SK-N-SH (cell line): Measurements from ENCODE around the gene GSG1L. TPM values are rescaled to one million over a fixed set of nuclear protein-coding genes. Genes with fewer than 3 reads are reported as not detected.

Experiments used
- CTCF ChIA-PET: fragments of 300-600, 350-600 bp; formaldehyde crosslinking; extraction: SDS; loops from one replicate; lab custom pipeline; 2021; lab: Yijun Ruan, JAX
- POLR2A ChIA-PET: fragments of 350-600 bp; sonication (Branson Sonifier 250); formaldehyde crosslinking; extraction: SDS; loops from one replicate; lab custom pipeline; 2020; ENCODE audit warnings: antibody characterized with exemption, inconsistent platforms; lab: Yijun Ruan, JAX
- DNase-seq: peaks from one replicate; pipeline ENCODE4 v3.0.0; 2012
- H2AFZ ChIP-seq: fragments of 200-600 bp; sonication (generic); 2 replicates; pipeline ENCODE4 v1.8.1; 2016; ENCODE audit warnings: antibody characterized with exemption, mild to moderate bottlenecking, low read depth
- H3F3A ChIP-seq: fragments of 200-600 bp; sonication (generic); replicated peaks from 2 replicates; pipeline ENCODE3; 2016; ENCODE audit warnings: antibody characterized with exemption, mild to moderate bottlenecking; ENCODE audit not compliant: insufficient read depth
- H3K27ac ChIP-seq, 2 experiments: fragments of 200-500 bp in 1 of 2; fragments of 200-600 bp in 1 of 2; sonication (Bioruptor generic) in 1 of 2; sonication (generic), shearing (Covaris generic) in 1 of 2; 2 replicates each; pipeline versions ENCODE4 v1.5.1 to v1.6.1; 2014 to 2016; ENCODE audit warnings: low read depth in 2 of 2, inconsistent platforms in 1 of 2, low read length in 1 of 2, mild to moderate bottlenecking in 1 of 2, mixed read lengths in 1 of 2
- H3K27me3 ChIP-seq: fragments of 200-600 bp; sonication (generic), shearing (Covaris generic); 2 replicates; pipeline ENCODE4 v1.6.1; 2016; ENCODE audit warnings: mixed run types; ENCODE audit not compliant: insufficient read depth
- H3K36me3 ChIP-seq, 2 experiments: fragments of 200-500 bp in 1 of 2; fragments of 200-600 bp in 1 of 2; sonication (Bioruptor generic) in 1 of 2; sonication (generic) in 1 of 2; replicated peaks in 1 of 2; 2 replicates each; pipeline versions ENCODE3 to v1.5.1; 2014 to 2016; ENCODE audit warnings: low read length in 1 of 2, mild to moderate bottlenecking in 1 of 2; ENCODE audit not compliant: insufficient read depth in 2 of 2, control insufficient read depth in 1 of 2
- H3K4me1 ChIP-seq, 2 experiments: fragments of 200-500 bp in 1 of 2; fragments of 200-600 bp in 1 of 2; sonication (Bioruptor generic) in 1 of 2; sonication (generic), shearing (Covaris generic) in 1 of 2; 2 replicates each; pipeline versions ENCODE4 v1.5.1 to v1.6.1; 2014 to 2016; ENCODE audit warnings: low read depth in 1 of 2, low read length in 1 of 2, mixed run types in 1 of 2; ENCODE audit not compliant: insufficient read depth in 2 of 2, control insufficient read depth in 1 of 2
- H3K4me2 ChIP-seq: fragments of 200-600 bp; sonication (generic), shearing (Covaris generic); 2 replicates; pipeline ENCODE4 v1.6.1; 2017; ENCODE audit warnings: mixed run types
- H3K4me3 ChIP-seq, 2 experiments: fragments of 200-500 bp in 1 of 2; fragments of 200-600 bp in 1 of 2; sonication (Bioruptor generic) in 1 of 2; sonication (generic), shearing (Covaris generic) in 1 of 2; 2 replicates each; pipeline versions ENCODE4 v1.5.1 to v1.8.1; 2014 to 2016; ENCODE audit warnings: low read depth in 2 of 2, inconsistent platforms in 1 of 2, low read length in 1 of 2, mild to moderate bottlenecking in 1 of 2, mixed read lengths in 1 of 2, moderate library complexity in 1 of 2
- H3K79me2 ChIP-seq: fragments of 200-600 bp; sonication (generic); 2 replicates; pipeline ENCODE4 v1.8.1; 2017; ENCODE audit warnings: mild to moderate bottlenecking; ENCODE audit not compliant: insufficient read depth
- H3K9ac ChIP-seq: fragments of 200-600 bp; sonication (generic); 2 replicates; pipeline ENCODE4 v1.6.1; 2017; ENCODE audit warnings: mixed run types
- H3K9me2 ChIP-seq: fragments of 200-600 bp; sonication (generic); 2 replicates; pipeline ENCODE4 v1.6.1; 2017; ENCODE audit warnings: mixed run types
- H3K9me3 ChIP-seq: fragments of 200-600 bp; sonication (generic); 2 replicates; pipeline ENCODE4 v1.6.1; 2017; ENCODE audit warnings: mixed run types, mild to moderate bottlenecking, moderate library complexity
- H4K20me1 ChIP-seq: fragments of 200-600 bp; sonication (generic); 2 replicates; pipeline ENCODE4 v1.6.1; 2017; ENCODE audit warnings: mild to moderate bottlenecking, mixed run types; ENCODE audit not compliant: insufficient read depth
- ELF1 ChIP-seq: IDR thresholded peaks from 2 replicates; pipeline ENCODE4 v1.4.0; 2012
- EZH2phosphoT487 ChIP-seq: fragments of 200-600 bp; sonication (generic); IDR thresholded peaks from 2 replicates; pipeline ENCODE4 v1.6.1; 2017; ENCODE audit warnings: low read depth, mixed run types, mild to moderate bottlenecking, antibody characterized with exemption, moderate library complexity, borderline replicate concordance
- FOSL2 ChIP-seq: IDR thresholded peaks from 2 replicates; pipeline ENCODE4 v1.4.0; 2012; ENCODE audit warnings: low read depth, mild to moderate bottlenecking, moderate library complexity, borderline replicate concordance
- FOXM1 ChIP-seq: IDR thresholded peaks from 2 replicates; pipeline ENCODE4 v1.4.0; 2012; ENCODE audit warnings: low read depth, mild to moderate bottlenecking
- GABPA ChIP-seq: IDR thresholded peaks from 2 replicates; pipeline ENCODE4 v1.4.0; 2012; ENCODE audit warnings: low read depth, mild to moderate bottlenecking
- IRF3 ChIP-seq: fragments of 150-350 bp; IDR thresholded peaks from 2 replicates; pipeline ENCODE4 v1.6.1; 2016; ENCODE audit warnings: mild to moderate bottlenecking, low read depth, low read length
- JUND ChIP-seq: IDR thresholded peaks from 2 replicates; pipeline ENCODE4 v1.4.0; 2012
- MAX ChIP-seq: IDR thresholded peaks from 2 replicates; pipeline ENCODE4 v1.4.0; 2012; ENCODE audit warnings: low read depth
- MEF2A ChIP-seq: IDR thresholded peaks from 2 replicates; pipeline ENCODE4 v1.4.0; 2012; ENCODE audit warnings: low read depth, borderline replicate concordance
- RAD21 ChIP-seq: IDR thresholded peaks from 2 replicates; pipeline ENCODE4 v1.6.1; 2012; ENCODE audit warnings: mild to moderate bottlenecking, low read length
- RCOR1 ChIP-seq: fragments of 150-350 bp; IDR thresholded peaks from 2 replicates; pipeline ENCODE4 v1.6.1; 2017; ENCODE audit warnings: antibody characterized with exemption, low read length
- RFX5 ChIP-seq: IDR thresholded peaks from 2 replicates; pipeline ENCODE4 v1.6.1; 2012; ENCODE audit warnings: mild to moderate bottlenecking, improper control_type of control experiment, low read length
- SIN3A ChIP-seq: IDR thresholded peaks from 2 replicates; pipeline ENCODE4 v1.6.1; 2012; ENCODE audit warnings: low read depth, mild to moderate bottlenecking, low read length, moderate library complexity, borderline replicate concordance
- TCF12 ChIP-seq: IDR thresholded peaks from 2 replicates; pipeline ENCODE4 v1.4.0; 2012
- TEAD4 ChIP-seq: IDR thresholded peaks from 2 replicates; pipeline ENCODE4 v1.4.0; 2012; ENCODE audit warnings: mild to moderate bottlenecking, borderline replicate concordance; ENCODE audit not compliant: insufficient read depth
- USF1 ChIP-seq: IDR thresholded peaks from 2 replicates; pipeline ENCODE4 v1.4.0; 2012; ENCODE audit warnings: low read depth, borderline replicate concordance
- USF2 ChIP-seq: fragments of 150-350 bp; IDR thresholded peaks from 2 replicates; pipeline ENCODE4 v1.6.1; 2017; ENCODE audit warnings: antibody characterized with exemption, low read length, low read depth, borderline replicate concordance
- YY1 ChIP-seq: IDR thresholded peaks from 2 replicates; pipeline ENCODE4 v1.4.0; 2012; ENCODE audit warnings: low read depth, mild to moderate bottlenecking
- WGBS: methylation state at CpG from one replicate; pipeline ENCODE4 v1.1.6; 2017; ENCODE audit warnings: low lambda C conversion rate; 5-methylcytosine and 5-hydroxymethylcytosine counted together
- polyA plus RNA-seq, 3 experiments: library from polyadenylated mRNA; depleted of rRNA; stranded (reverse); fragments of >200 nt; gene quantifications; 2 replicates each; pipeline ENCODE4 v1.2.3, GENCODE V29; 2012

Gene GSG1L
- polyA plus RNA-seq, 1 of the 3 experiments (the other 2 are of a cell fraction): not detected

GRCh38 chr16:27774779-27775178 lies 288.7 kb downstream of the GSG1L start:
- CTCF ChIA-PET: interaction anchor here (0.9 to 1.7 kb wide), 3 partner anchors 93 to 296 kb away, joined by 3 to 7 read pairs (median 3); no protein-coding TSS in a partner anchor
- Histone ChIP-seq H3K27me3 (no peaks in the 10 kb centered on the region), H3K9me3 (no peaks in the 10 kb centered on the region), H3K9me2 (no peaks in the 10 kb centered on the region), H2AFZ (no peak overlapping the region), H3K4me1 (peaks cover 0 to 11% of the 10 kb centered on the region in 2 experiments; a peak in 1 of 4 replicates), H3F3A (no peaks in the 10 kb centered on the region), H4K20me1 (no peaks in the 10 kb centered on the region), H3K9ac (no peak overlapping the region), H3K27ac (no peak overlapping the region), H3K79me2 (no peaks in the 10 kb centered on the region), H3K4me3 (no peak overlapping the region), H3K4me2 (no peak overlapping the region), H3K36me3 (peaks cover 0 to 19% of the 10 kb centered on the region in 2 experiments)
- no peak for TF ChIP-seq JUND
- TF ChIP-seq RFX5: no peak
- TF ChIP-seq EZH2phosphoT487: no peak
- no peak for TF ChIP-seq SIN3A
- no peak for TF ChIP-seq MEF2A
- TF ChIP-seq ELF1: no peak
- no peak for TF ChIP-seq GABPA
- no peak for TF ChIP-seq FOXM1
- TF ChIP-seq TCF12: no peak
- no peak for TF ChIP-seq MAX
- no peak for TF ChIP-seq FOSL2
- no peak for TF ChIP-seq TEAD4
- TF ChIP-seq RCOR1: no peak
- no peak for TF ChIP-seq RAD21
- no peak for TF ChIP-seq USF2
- no peak for TF ChIP-seq USF1
- TF ChIP-seq YY1: no peak
- TF ChIP-seq IRF3: no peak
- POLR2A ChIA-PET: no interaction called here
- no peak for DNase-seq
- 91% methylated on average over 20 of the region's 22 CpGs for WGBS
